ENCODE results near the gene DNAH10.

Gene DNAH10

GRCh38 chr12:123952037-123952436 lies 189.9 kb downstream of the DNAH10 start:
- no peak for DNase-seq

GRCh38 chr12:123954647-123955350 lies 192.7 kb downstream of the DNAH10 start:
- DNase-seq: no peak

- DNase-seq: no peak
Observed at GRCh38 chr12:123956249-123956648, 194.1 kb downstream of the DNAH10 start.

- no peak for DNase-seq
Observed at GRCh38 chr12:123957196-123957595, 195.1 kb downstream of the DNAH10 start.

- DNase-seq: no peak
Observed at GRCh38 chr12:123958462-123958861, 196.4 kb downstream of the DNAH10 start.

- DNase-seq: no peak
Observed at GRCh38 chr12:123958876-123959275, 196.8 kb downstream of the DNAH10 start.

- DNase-seq: no peak
Observed at GRCh38 chr12:123960029-123960735, 198.1 kb downstream of the DNAH10 start.

GRCh38 chr12:123960856-123961255 lies 198.8 kb downstream of the DNAH10 start:
- no peak for DNase-seq

GRCh38 chr12:123961585-123962345 lies 199.7 kb downstream of the DNAH10 start:
- no peak for DNase-seq

- DNase-seq: no peak
Observed at GRCh38 chr12:123962513-123962912, 200.4 kb downstream of the DNAH10 start.

- no peak for DNase-seq
Observed at GRCh38 chr12:123963821-123964220, 201.7 kb downstream of the DNAH10 start.

GRCh38 chr12:123965382-123965781 lies 203.3 kb downstream of the DNAH10 start:
- DNase-seq: no peak

GRCh38 chr12:123966596-123966995 lies 204.5 kb downstream of the DNAH10 start:
- no peak for DNase-seq

GRCh38 chr12:123967121-123967586 lies 205.1 kb downstream of the DNAH10 start:
- DNase-seq: no peak

GRCh38 chr12:123971449-123971769 lies 209.3 kb downstream of the DNAH10 start:
- no peak for DNase-seq

- DNase-seq: no peak
Observed at GRCh38 chr12:123971770-123972456, 209.8 kb downstream of the DNAH10 start.

GRCh38 chr12:123972457-123973401 lies 210.6 kb downstream of the DNAH10 start, which contains the start of the genes CCDC92 and ZNF664:
TSS of gene CCDC92 (minus strand) at chr12:123972831. CDS start at chr12:123944305, 28,526 bp downstream.
TSS of gene ZNF664 (plus strand) at chr12:123973215. CDS start at chr12:124012145, 38,930 bp downstream.
- DNase-seq: peak; percentile 95

- no peak for DNase-seq
Observed at GRCh38 chr12:123973552-123974341, 211.6 kb downstream of the DNAH10 start.

- no peak for DNase-seq
Observed at GRCh38 chr12:123976227-123976826, 214.2 kb downstream of the DNAH10 start.

- DNase-seq: no peak
Observed at GRCh38 chr12:123979566-123979965, 217.5 kb downstream of the DNAH10 start.
